PC-3 (cell line): ENCODE results near the gene SRP14. TPM values are rescaled to one million over a fixed set of nuclear protein-coding genes. Genes with fewer than 3 reads are reported as not detected.

Experiments
- ATAC-seq: fragments of 200-7000 bp; cut with Tn5 transposase; 2 replicates; pipeline ENCODE4 v1.9.1; 2020; ENCODE audit warnings: mild to moderate bottlenecking, moderate library complexity
- BruUV-seq: library from RNA; stranded (reverse); fragments of 400-500 nt; replicated peaks from 2 replicates; lab custom pipeline; 2021; lab: Mats Ljungman, UMichigan
- CTCF ChIA-PET: fragments of 300-600 bp; sonication (Branson Sonifier 250); formaldehyde crosslinking; loops from one replicate; lab custom pipeline; 2022; ENCODE audit warnings: antibody characterized with exemption; lab: Charles Lee
- POLR2A ChIA-PET: fragments of 300-600 bp; sonication (Branson Sonifier 250); formaldehyde crosslinking; loops from one replicate; lab custom pipeline; 2022; ENCODE audit warnings: antibody characterized with exemption; ENCODE audit not compliant: unreplicated experiment; lab: Charles Lee
- DNase-seq: peaks from one replicate; pipeline ENCODE4 v3.0.0-alpha.2; 2015
- H2AFZ ChIP-seq: fragments of 300-600 bp; sonication (generic); 2 replicates; pipeline ENCODE4 v1.6.0; 2016; ENCODE audit warnings: antibody characterized with exemption, low read length
- H3F3A ChIP-seq: fragments of 300-600 bp; sonication (generic); one replicate; pipeline ENCODE4 v1.6.0; 2017; ENCODE audit warnings: antibody characterized with exemption, low read length, control low read depth, mild to moderate bottlenecking; ENCODE audit not compliant: unreplicated experiment
- H3K27ac ChIP-seq: fragments of 300-600 bp; sonication (generic); 2 replicates; pipeline ENCODE4 v1.5.1; 2016; ENCODE audit warnings: mild to moderate bottlenecking, low read length
- H3K27me3 ChIP-seq: fragments of 300-600 bp; sonication (generic); 2 replicates; pipeline ENCODE4 v1.6.1; 2016; ENCODE audit warnings: low read length, mixed read lengths
- H3K36me3 ChIP-seq: fragments of 300-600 bp; sonication (generic); 2 replicates; pipeline ENCODE4 v1.6.1; 2016; ENCODE audit warnings: low read depth, mixed run types, low read length, mixed read lengths
- H3K4me1 ChIP-seq: fragments of 300-600 bp; sonication (generic); 2 replicates; pipeline ENCODE4 v1.5.1; 2016; ENCODE audit warnings: low read length; ENCODE audit not compliant: insufficient read depth
- H3K4me2 ChIP-seq: fragments of 300-600 bp; sonication (generic); 2 replicates; pipeline ENCODE4 v1.6.0; 2016; ENCODE audit warnings: low read length
- H3K4me3 ChIP-seq: fragments of 300-600 bp; sonication (generic); 2 replicates; pipeline ENCODE4 v1.5.1; 2016; ENCODE audit warnings: mild to moderate bottlenecking, low read length, mixed read lengths
- H3K79me2 ChIP-seq: fragments of 300-600 bp; sonication (generic); 2 replicates; pipeline ENCODE4 v1.6.1; 2017; ENCODE audit warnings: low read length, mixed read lengths
- H3K9ac ChIP-seq: fragments of 300-600 bp; sonication (generic); 2 replicates; pipeline ENCODE4 v1.6.0; 2016; ENCODE audit warnings: mild to moderate bottlenecking, low read length
- H3K9me2 ChIP-seq: fragments of 300-600 bp; sonication (generic); replicated peaks from 2 replicates; pipeline ENCODE4 v1.6.1; 2016; ENCODE audit warnings: mixed run types, low read length, mixed read lengths
- H3K9me3 ChIP-seq: fragments of 300-600 bp; sonication (generic); 2 replicates; pipeline ENCODE4 v1.6.1; 2016; ENCODE audit warnings: low read length, mixed read lengths
- H4K20me1 ChIP-seq: fragments of 300-600 bp; sonication (generic); 2 replicates; pipeline ENCODE4 v1.6.1; 2016; ENCODE audit warnings: low read length, mixed read lengths
- CTCF ChIP-seq: fragments of 300-600 bp; sonication (generic); conservative IDR thresholded peaks from 2 replicates; pipeline ENCODE4 v1.5.1; 2017; ENCODE audit warnings: antibody characterized with exemption, low read depth, mild to moderate bottlenecking, low read length
- EZH2 ChIP-seq: fragments of 300-600 bp; sonication (generic); IDR thresholded peaks from one replicate; pipeline ENCODE4 v1.6.1; 2017; ENCODE audit warnings: antibody characterized with exemption, mild to moderate bottlenecking, low read length; ENCODE audit not compliant: unreplicated experiment
- EZH2phosphoT487 ChIP-seq: fragments of 300-600 bp; sonication (generic); IDR thresholded peaks from 2 replicates; pipeline ENCODE4 v1.6.1; 2018; ENCODE audit warnings: mild to moderate bottlenecking, antibody characterized with exemption, low read length, borderline replicate concordance
- intact Hi-C: fragments of 100-400 bp; cut with micrococcal nuclease; formaldehyde crosslinking; loops from 2 replicates; pipeline ENCODE4 v1.9.0; 2023
- total RNA-seq: library from RNA; depleted of rRNA; stranded (reverse); fragments of >200 nt; gene quantifications from 2 replicates; pipeline ENCODE4 v1.2.3, GENCODE V29; 2014

SRP14 gene
- total RNA-seq, 1 experiment from 2014 or later: 362 TPM

DNA sequence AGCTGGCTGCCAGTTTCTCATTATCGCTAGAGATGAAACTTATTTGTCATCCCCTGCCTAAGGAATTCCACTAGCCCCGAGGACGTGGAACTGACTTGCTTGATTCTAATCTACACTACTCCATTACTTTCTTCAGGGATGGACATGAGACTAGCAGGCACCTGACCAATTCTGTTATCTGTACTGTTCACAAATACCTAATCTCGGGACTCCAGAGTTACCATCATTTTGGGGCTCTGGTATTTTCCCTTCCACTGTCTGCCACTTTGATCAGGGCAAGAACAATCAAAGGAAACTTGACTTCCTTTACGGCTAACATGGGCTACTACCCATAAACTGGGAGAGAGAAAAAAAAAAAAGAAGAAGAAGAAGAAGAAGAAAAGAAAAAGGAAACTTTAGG lies 41.9 kb upstream of the SRP14 start:
- no peaks in the 10 kb centered on the region for H3K27me3 ChIP-seq
- ATAC-seq: no peak
- no peaks in the 10 kb centered on the region for H3K79me2 ChIP-seq
- TF ChIP-seq CTCF (no peak), EZH2phosphoT487 (no peak), EZH2 (no peak)
- no peaks in the 10 kb centered on the region for H3F3A ChIP-seq
- no peak for DNase-seq
- no peaks in the 10 kb centered on the region for H3K9me3 ChIP-seq
- BruUV-seq: no TSS peak
- no peak overlapping the region for H3K27ac ChIP-seq
- POLR2A ChIA-PET: no interaction called here
- peaks cover 24% of the 10 kb centered on the region for H3K4me1 ChIP-seq
- H3K9ac ChIP-seq: no peak overlapping the region
- no peaks in the 10 kb centered on the region for H3K36me3 ChIP-seq
- peak overlapping the region; percentile 75; the same call in 1 of the 2 replicates for H3K4me2 ChIP-seq
- no peak overlapping the region for H3K4me3 ChIP-seq
- H2AFZ ChIP-seq: no peak overlapping the region; the same call in 1 of the 2 replicates
- intact Hi-C loops: loop anchor here (2.0 kb wide), 1 partner anchor 18 kb away; no protein-coding TSS in a partner anchor
- H3K9me2 ChIP-seq: no peaks in the 10 kb centered on the region
- CTCF ChIA-PET: interaction anchor here (0.8 kb wide), 1 partner anchor 28 kb away, joined by 3 read pairs; no protein-coding TSS in a partner anchor
- no peaks in the 10 kb centered on the region for H4K20me1 ChIP-seq

GRCh38 chr15:40080104-40080503 lies 41.1 kb upstream of the SRP14 start:
- Histone ChIP-seq H3K4me3 (no peak overlapping the region), H2AFZ (no peak overlapping the region), H3F3A (no peaks in the 10 kb centered on the region), H3K27me3 (no peaks in the 10 kb centered on the region), H3K36me3 (no peaks in the 10 kb centered on the region), H3K79me2 (no peaks in the 10 kb centered on the region), H3K9ac (no peak overlapping the region), H3K4me1 (peaks cover 30% of the 10 kb centered on the region), H3K27ac (no peak overlapping the region), H3K4me2 (no peak overlapping the region), H3K9me3 (no peaks in the 10 kb centered on the region), H3K9me2 (no peaks in the 10 kb centered on the region), H4K20me1 (no peaks in the 10 kb centered on the region)
- DNase-seq (no peak), ATAC-seq (no peak)
- intact Hi-C loops: loop anchor here (2.0 kb wide), 1 partner anchor 19 kb away; no protein-coding TSS in a partner anchor
- no peak for TF ChIP-seq EZH2
- TF ChIP-seq EZH2phosphoT487: no peak
- no peak for TF ChIP-seq CTCF
- CTCF ChIA-PET: no interaction called here
- no TSS peak for BruUV-seq
- POLR2A ChIA-PET: no interaction called here

GRCh38 chr15:40079456-40079855 lies 40.5 kb upstream of the SRP14 start:
- Histone ChIP-seq H3K36me3 (no peaks in the 10 kb centered on the region), H3K4me3 (no peak overlapping the region), H3K27ac (no peak overlapping the region), H3F3A (no peaks in the 10 kb centered on the region), H3K4me2 (no peak overlapping the region), H3K79me2 (no peaks in the 10 kb centered on the region), H3K9me3 (no peaks in the 10 kb centered on the region), H3K4me1 (peaks cover 25% of the 10 kb centered on the region), H4K20me1 (no peaks in the 10 kb centered on the region), H3K9ac (no peak overlapping the region), H3K9me2 (no peaks in the 10 kb centered on the region), H2AFZ (no peak overlapping the region), H3K27me3 (no peaks in the 10 kb centered on the region)
- no peak for DNase-seq
- no peak for ATAC-seq
- BruUV-seq: no TSS peak
- POLR2A ChIA-PET: no interaction called here
- intact Hi-C loops: no loop called here
- TF ChIP-seq CTCF (no peak), EZH2 (no peak), EZH2phosphoT487 (no peak)
- CTCF ChIA-PET: no interaction called here
